Mammary epithelial cell (primary cell): ENCODE measurements around the gene CHEK1.

Experiments used
- EZH2 ChIP-seq: IDR thresholded peaks from 2 replicates; pipeline ENCODE4 v1.6.1; 2012; ENCODE audit warnings: low read length, inconsistent platforms, borderline replicate concordance
- TF ChIP-seq, protein P1 (sequence below), 2 donors: IDR thresholded peaks in 1 of 2; conservative IDR thresholded peaks in 1 of 2; 2 replicates each; pipeline ENCODE4 v1.5.1; 2011 to 2012; ENCODE audit warnings: inconsistent platforms in 2 of 2, low read length in 2 of 2, mild to moderate bottlenecking in 2 of 2, control low read depth in 1 of 2, low read depth in 1 of 2; ENCODE audit not compliant: insufficient read depth in 1 of 2; ENCODE audit errors: extremely low read depth in 1 of 2

DNA sequence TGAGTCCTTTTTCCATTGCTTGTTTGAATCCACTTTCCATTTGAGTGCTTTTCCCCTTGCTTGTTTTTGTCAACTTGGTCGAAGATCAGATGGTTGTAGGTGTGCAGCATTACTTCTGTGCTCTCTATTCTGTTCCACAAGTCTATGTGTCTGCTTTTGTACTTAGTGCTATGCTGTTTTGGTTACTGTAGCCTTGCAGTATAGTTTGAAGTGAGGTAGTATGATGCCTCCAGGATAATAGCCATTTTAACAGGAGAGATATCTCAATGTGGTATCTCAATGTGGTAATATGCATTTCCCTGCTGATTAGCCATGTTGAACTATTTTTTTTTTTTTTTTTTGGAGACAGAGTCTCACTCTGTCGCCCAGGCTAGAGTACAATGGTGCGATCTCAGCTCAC is 38.9 kb downstream of the CHEK1 start:
- TF ChIP-seq, protein P1, sequence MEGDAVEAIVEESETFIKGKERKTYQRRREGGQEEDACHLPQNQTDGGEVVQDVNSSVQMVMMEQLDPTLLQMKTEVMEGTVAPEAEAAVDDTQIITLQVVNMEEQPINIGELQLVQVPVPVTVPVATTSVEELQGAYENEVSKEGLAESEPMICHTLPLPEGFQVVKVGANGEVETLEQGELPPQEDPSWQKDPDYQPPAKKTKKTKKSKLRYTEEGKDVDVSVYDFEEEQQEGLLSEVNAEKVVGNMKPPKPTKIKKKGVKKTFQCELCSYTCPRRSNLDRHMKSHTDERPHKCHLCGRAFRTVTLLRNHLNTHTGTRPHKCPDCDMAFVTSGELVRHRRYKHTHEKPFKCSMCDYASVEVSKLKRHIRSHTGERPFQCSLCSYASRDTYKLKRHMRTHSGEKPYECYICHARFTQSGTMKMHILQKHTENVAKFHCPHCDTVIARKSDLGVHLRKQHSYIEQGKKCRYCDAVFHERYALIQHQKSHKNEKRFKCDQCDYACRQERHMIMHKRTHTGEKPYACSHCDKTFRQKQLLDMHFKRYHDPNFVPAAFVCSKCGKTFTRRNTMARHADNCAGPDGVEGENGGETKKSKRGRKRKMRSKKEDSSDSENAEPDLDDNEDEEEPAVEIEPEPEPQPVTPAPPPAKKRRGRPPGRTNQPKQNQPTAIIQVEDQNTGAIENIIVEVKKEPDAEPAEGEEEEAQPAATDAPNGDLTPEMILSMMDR (conservative IDR thresholded peaks at IDR 0.05 in 1 of 2, IDR thresholded peaks at IDR 0.05 in 1 of 2; ENCODE audit: extremely low read depth in 1 of 2, insufficient read depth in 1 of 2, low read depth in 1 of 2, low read length in 2 of 2) = no peak
- no peak for TF ChIP-seq EZH2
